C4-2B (cell line): ENCODE results near the gene FOXS1.
"Not testable (repeated sequence)": the region's sequence is repeated elsewhere in the genome, so short reads cannot be mapped to it uniquely, and the experiment has no call there.

Experiments used
- H3K27ac ChIP-seq: fragments of 450-650 bp; 2 replicates; pipeline ENCODE4 v1.5.1; 2017
- ZFX ChIP-seq: fragments of 450-650 bp; IDR thresholded peaks from 2 replicates; pipeline ENCODE4 v1.6.1; 2017
- TF ChIP-seq, protein P1 (sequence below): fragments of 450-650 bp; conservative IDR thresholded peaks from 2 replicates; pipeline ENCODE4 v1.5.1; 2017; ENCODE audit warnings: mild to moderate bottlenecking

Gene FOXS1

DNA sequence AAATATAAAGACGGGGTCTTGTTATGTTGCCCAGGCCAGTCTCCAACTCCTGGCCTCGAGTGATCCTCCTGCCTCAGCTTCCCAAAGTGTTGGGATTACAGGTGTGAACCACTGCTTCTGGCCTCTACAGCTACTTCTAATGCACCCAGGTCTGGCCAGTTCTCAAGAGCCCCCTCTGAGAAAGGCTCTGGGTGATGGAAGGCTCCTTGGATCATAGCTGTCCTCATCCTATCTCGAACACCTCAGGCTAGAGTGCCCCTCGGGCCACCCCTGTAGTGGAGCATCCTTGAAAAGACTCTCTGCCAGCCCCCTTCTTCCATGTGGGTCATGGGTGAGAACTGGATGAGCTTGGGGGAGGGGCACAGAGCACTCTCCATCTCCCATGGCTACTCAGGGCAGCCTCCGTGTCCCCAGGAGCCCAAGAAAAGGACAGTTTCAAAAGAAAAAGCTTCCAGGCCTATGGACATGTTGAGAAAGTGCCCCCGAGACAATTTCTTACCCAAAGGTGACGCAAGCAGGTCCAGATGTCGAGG lies 27.0 kb downstream of the FOXS1 start:
- TF ChIP-seq ZFX = no peak
- TF ChIP-seq, protein P1, sequence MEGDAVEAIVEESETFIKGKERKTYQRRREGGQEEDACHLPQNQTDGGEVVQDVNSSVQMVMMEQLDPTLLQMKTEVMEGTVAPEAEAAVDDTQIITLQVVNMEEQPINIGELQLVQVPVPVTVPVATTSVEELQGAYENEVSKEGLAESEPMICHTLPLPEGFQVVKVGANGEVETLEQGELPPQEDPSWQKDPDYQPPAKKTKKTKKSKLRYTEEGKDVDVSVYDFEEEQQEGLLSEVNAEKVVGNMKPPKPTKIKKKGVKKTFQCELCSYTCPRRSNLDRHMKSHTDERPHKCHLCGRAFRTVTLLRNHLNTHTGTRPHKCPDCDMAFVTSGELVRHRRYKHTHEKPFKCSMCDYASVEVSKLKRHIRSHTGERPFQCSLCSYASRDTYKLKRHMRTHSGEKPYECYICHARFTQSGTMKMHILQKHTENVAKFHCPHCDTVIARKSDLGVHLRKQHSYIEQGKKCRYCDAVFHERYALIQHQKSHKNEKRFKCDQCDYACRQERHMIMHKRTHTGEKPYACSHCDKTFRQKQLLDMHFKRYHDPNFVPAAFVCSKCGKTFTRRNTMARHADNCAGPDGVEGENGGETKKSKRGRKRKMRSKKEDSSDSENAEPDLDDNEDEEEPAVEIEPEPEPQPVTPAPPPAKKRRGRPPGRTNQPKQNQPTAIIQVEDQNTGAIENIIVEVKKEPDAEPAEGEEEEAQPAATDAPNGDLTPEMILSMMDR = no peak
- H3K27ac ChIP-seq = no peak overlapping the region

DNA sequence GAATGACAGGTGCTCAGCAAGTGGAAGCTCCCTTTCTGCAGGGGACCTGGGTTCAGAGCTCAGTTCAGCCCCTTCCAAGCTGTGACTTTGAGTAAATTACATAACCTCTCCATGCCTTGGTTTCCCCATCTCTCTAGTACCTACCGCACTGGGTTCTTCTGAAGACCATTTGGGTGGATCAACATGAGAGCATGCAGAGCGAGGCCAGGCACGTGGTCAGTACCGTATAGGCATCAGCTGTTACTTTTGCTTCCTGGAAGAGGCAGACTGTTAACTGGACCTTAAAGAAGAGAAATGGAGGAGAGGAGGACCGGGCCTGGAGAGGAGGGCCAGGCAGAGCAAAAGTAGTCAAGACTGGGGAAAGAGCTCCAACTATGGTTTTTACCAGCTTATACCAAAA lies 27.9 kb downstream of the FOXS1 start:
- H3K27ac ChIP-seq = no peak overlapping the region
- TF ChIP-seq, protein P1 = no peak
- TF ChIP-seq ZFX = no peak

DNA sequence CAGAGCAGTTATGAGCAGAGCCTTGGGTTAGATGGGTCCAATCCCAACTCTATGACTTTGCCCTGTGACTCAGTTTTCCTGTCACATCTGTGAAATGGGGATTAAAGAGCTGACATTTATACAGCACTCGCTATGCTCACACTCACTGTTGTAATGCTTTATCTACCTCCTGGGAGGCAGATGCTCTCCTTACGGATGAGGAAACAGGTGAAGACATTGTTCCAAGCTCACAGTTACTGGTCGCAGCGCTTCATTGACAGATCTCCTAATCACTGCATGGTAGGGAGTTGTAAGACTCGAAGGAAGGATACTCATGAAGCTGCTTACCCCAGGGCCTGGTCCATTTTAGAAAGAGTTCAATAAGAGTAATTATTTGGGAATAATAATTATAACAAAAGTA lies 29.2 kb downstream of the FOXS1 start:
- no peak overlapping the region for H3K27ac ChIP-seq
- TF ChIP-seq, protein P1 = no peak
- TF ChIP-seq ZFX = no peak

DNA sequence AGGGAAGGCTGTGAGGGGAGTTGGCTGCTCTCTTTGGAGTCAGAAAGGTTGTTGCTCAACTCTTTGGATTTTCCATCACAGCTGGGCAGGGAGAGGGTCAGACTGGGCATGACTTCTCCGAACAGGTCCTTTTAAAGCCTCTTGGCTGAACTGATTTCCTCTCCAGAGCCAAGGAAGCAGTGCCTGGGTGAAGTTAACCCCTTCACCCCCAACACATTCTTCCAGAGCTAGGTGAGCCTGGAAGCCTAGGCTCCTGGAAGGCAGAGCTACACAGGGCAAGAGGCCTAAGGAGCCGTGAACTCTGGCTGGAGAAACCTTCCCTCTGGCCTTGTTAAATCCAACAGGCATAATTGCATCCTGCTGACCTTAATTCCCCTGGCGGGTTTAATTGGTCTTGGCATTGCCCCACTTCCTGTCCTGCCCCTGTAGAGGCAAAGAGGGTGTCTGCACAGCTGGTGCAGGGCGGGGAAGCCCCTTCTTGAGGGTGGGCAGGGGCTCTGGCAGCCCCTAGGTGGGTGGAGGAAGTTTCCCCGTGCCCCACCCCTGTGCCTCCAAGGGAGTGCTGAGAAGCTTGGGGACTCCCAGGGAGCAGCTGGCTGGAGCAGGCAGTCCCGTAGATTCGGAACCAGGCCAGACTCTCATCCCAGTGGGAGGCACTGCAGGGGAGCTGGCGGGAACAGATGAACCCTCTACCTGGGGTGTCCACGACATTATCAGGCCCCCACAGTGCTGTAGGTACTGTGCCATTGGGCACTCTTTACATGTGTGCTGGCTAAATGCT lies 29.8 kb downstream of the FOXS1 start:
- TF ChIP-seq, protein P1 = no peak
- no peak for TF ChIP-seq ZFX
- H3K27ac ChIP-seq = no peak overlapping the region

DNA sequence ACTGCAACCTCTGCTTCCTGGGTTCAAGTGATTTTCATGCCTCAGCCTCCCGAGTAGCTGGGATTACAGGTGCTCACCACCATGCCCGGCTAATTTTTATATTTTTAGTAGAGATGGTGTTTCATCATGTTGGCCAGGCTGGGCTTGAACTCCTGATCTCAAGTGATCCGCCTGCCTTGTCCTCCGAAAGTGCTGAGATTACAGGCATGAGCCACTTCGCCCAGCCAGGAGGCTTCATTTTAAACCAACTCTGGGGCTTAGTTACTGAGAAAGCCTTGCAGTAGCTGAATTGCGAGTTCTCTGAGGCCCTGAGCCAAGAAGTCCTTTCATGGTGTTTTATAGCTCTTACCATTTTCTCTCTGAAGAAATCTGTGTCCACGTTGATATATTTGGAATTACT lies 31.3 kb downstream of the FOXS1 start:
- not testable (repeated sequence) for H3K27ac ChIP-seq

DNA sequence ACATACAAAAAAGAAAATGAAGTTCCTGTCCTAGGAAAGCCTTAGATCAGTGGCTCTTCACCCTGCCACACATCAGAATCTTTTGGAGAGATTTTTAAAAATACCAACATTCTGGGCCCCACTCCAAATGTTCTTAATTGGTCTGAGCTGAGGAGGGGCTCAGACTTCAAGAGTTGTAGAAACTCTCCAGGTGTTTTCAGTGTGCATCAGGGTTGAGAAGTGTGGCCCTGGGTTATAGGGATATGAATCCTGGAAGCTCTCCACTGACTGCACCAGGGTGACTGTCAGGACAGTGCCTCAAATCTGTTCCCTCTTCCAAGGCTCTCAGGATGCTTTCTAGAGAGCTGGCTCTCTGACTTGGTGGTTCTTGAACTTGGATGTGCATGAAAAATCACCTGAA lies 31.8 kb downstream of the FOXS1 start:
- no peak for TF ChIP-seq ZFX
- TF ChIP-seq, protein P1 = no peak
- H3K27ac ChIP-seq = no peak overlapping the region

DNA sequence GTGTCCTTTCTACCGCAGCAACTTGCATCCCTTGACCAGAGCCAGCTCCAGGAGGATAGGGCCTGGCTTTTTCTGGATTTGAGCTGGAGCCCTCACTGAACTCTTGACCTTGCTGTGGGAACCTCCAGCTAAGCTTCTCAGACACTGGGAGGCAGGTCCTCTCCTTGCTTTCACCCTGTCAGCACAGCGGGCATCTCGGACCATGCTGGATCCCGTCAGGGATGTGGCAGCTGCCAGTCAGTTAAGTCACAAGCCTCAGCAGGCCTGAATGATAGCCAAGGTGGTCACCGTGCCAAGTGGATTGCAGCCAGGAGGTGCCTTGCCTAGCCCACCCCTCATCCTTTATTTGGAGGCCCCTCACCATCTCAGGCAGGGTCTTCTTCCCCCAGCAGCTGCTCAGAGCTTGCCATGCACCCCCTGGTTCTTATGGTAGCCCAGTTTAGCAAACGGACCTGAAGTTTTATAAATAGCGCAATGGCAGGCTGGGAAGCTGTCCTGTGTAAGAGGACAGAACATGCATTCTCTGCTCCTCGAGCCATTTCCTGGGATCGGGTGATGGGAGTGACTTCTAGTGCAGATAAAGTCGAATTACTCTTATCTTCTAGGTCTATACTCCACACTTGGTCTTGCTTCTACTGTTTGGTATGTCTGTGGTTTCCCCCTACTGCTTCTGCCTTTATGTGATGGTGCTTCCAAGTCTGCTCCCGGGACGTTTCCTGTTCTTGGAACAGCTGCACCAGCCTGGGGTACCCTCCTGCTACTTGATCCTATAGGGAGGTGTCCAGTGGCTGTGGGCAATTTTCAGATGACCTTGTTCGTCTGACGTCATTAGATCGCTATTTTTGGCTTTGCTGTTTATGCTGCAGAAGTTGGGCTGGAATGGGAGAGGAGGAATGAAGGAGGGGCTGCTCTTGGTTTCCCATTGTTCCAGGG lies 33.3 kb downstream of the FOXS1 start:
- no peak for TF ChIP-seq ZFX
- TF ChIP-seq, protein P1 = no peak
- no peak overlapping the region for H3K27ac ChIP-seq
